Measurements from ENCODE around the gene EN2. TPM values are rescaled to one million over a fixed set of nuclear protein-coding genes. Genes with fewer than 3 reads are reported as not detected.

Gene EN2
- total RNA-seq, 2 experiments from 2014 or later, result not detected

- Histone ChIP-seq H3K79me2 (ENCODE audit: insufficient read depth, low read depth, low read length) (no peaks in the 10 kb centered on the region), H3K27ac (ENCODE audit: low read depth, low read length, poor library complexity, severe bottlenecking) (no peak overlapping the region), H3K9me3 (ENCODE audit: low read length) (no peaks in the 10 kb centered on the region), H3K4me3 (ENCODE audit: low read depth, low read length, poor library complexity, severe bottlenecking) (no peak overlapping the region), H3K9me2 (ENCODE audit: insufficient read depth, low read length) (no peaks in the 10 kb centered on the region), H3K36me3 (ENCODE audit: insufficient read depth, low read length) (no peaks in the 10 kb centered on the region), H3K4me1 (ENCODE audit: insufficient read depth, low read length, poor library complexity, severe bottlenecking) (no peaks in the 10 kb centered on the region), H2AFZ (ENCODE audit: low read length) (no peak overlapping the region), H3K4me2 (ENCODE audit: low read length) (no peak overlapping the region), H4K20me1 (ENCODE audit: insufficient read depth, low read length) (no peaks in the 10 kb centered on the region)
- TF ChIP-seq EZH2phosphoT487 (IDR thresholded peaks at IDR 0.05; ENCODE audit: borderline replicate concordance, low read depth, low read length) (no peak), CTCF (conservative IDR thresholded peaks at IDR 0.05; ENCODE audit: low read length) (no peak)
- POLR2A ChIA-PET, result no interaction called here
- DNase-seq (ENCODE audit: low spot score), result no peak
- intact Hi-C loops (cut with micrococcal nuclease; ENCODE audit: unreplicated experiment), result no loop called here
- BruUV-seq (replicated peaks), result no TSS peak
- CTCF ChIA-PET (ENCODE audit: unreplicated experiment), result no interaction called here
Observed at GRCh38 chr7:155466814-155467733, 9.1 kb downstream of the EN2 start.

GRCh38 chr7:155467846-155468784 lies 10.2 kb downstream of the EN2 start:
- POLR2A ChIA-PET, result no interaction called here
- Histone ChIP-seq H3K79me2 (ENCODE audit: insufficient read depth, low read depth, low read length) (no peaks in the 10 kb centered on the region), H3K4me2 (ENCODE audit: low read length) (no peak overlapping the region), H3K9me2 (ENCODE audit: insufficient read depth, low read length) (no peaks in the 10 kb centered on the region), H3K9me3 (ENCODE audit: low read length) (no peaks in the 10 kb centered on the region), H3K4me1 (ENCODE audit: insufficient read depth, low read length, poor library complexity, severe bottlenecking) (no peaks in the 10 kb centered on the region), H3K36me3 (ENCODE audit: insufficient read depth, low read length) (no peaks in the 10 kb centered on the region), H2AFZ (ENCODE audit: low read length) (no peak overlapping the region), H4K20me1 (ENCODE audit: insufficient read depth, low read length) (no peaks in the 10 kb centered on the region), H3K4me3 (ENCODE audit: low read depth, low read length, poor library complexity, severe bottlenecking) (no peak overlapping the region), H3K27ac (ENCODE audit: low read depth, low read length, poor library complexity, severe bottlenecking) (no peak overlapping the region)
- TF ChIP-seq EZH2phosphoT487 (IDR thresholded peaks at IDR 0.05; ENCODE audit: borderline replicate concordance, low read depth, low read length) (no peak), CTCF (conservative IDR thresholded peaks at IDR 0.05; ENCODE audit: low read length) (no peak)
- DNase-seq (ENCODE audit: low spot score), result no peak
- intact Hi-C loops (cut with micrococcal nuclease; ENCODE audit: unreplicated experiment), result no loop called here
- no TSS peak for BruUV-seq (replicated peaks)
- CTCF ChIA-PET (ENCODE audit: unreplicated experiment), result no interaction called here

Measured in OCI-LY7 (cell line).